Activated T-cell treated with anti-CD3 and anti-CD28 coated beads, Interleukin-2, amount 50 U/mL, for 1 hour (primary cell): ENCODE data around the gene HOXB5.

Experiments
- DNase-seq: peaks from one replicate; pipeline ENCODE4 v3.0.0-alpha.2; 2020

The HOXB5 gene

DNA sequence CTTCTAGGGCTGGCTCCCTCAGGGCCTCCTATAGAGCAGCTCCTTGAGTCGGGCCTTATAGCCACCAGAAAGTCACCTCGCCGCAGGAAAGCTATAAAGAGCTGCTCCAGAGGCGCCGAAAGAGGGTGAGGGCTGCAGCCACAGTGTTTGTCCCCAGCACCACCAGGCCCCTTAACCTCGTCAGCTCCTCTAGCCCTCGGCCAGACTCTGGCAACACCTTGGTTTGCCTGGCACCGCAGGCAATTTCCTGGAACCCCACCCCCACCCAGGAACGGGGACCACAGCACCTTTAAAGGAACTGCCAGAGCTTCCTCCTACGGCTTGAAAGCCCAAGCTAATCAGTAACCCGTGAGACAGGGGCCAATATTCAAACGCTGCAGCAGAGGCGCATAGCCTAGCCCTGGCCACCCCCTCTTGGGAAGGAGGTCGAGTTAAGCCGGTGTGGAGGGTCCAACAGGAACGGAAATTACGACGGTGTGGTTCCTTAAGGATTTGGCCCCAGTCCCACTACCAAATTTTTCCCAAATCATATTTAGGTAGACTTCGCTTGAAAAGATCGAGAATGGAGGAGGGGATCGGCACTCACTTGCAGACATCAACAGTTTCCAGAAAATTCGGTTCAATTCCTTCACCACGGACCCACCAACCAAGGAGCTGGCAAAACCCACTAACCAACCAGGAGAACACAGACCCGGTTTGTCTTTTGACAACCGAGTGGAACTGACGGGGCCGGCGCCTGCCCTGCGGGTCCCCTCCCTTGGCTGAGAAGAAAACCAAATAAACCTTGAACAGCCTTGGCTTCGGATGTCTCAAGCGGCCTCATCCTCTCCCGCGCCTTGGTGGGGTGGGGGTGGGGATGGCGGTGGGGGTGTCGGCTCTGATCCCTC lies 8.2 kb upstream of the HOXB5 start:
- DNase-seq = no peak

DNA sequence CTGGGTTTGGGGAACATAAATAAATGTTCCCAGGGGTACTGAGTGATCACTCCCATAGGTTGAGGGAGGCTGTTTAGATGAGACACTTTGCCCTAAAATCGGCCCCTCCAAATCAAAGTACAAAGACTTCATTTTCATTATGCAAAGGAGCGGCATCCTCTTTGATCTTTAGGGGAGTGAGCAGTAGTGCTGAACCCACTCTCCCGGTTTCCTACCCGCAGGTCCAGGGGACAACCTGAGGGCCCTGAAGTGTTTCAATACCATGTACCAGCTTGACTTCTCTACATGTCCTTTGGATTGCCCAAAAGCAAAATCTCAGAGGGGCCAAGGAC lies 7.6 kb upstream of the HOXB5 start:
- DNase-seq = no peak

DNA sequence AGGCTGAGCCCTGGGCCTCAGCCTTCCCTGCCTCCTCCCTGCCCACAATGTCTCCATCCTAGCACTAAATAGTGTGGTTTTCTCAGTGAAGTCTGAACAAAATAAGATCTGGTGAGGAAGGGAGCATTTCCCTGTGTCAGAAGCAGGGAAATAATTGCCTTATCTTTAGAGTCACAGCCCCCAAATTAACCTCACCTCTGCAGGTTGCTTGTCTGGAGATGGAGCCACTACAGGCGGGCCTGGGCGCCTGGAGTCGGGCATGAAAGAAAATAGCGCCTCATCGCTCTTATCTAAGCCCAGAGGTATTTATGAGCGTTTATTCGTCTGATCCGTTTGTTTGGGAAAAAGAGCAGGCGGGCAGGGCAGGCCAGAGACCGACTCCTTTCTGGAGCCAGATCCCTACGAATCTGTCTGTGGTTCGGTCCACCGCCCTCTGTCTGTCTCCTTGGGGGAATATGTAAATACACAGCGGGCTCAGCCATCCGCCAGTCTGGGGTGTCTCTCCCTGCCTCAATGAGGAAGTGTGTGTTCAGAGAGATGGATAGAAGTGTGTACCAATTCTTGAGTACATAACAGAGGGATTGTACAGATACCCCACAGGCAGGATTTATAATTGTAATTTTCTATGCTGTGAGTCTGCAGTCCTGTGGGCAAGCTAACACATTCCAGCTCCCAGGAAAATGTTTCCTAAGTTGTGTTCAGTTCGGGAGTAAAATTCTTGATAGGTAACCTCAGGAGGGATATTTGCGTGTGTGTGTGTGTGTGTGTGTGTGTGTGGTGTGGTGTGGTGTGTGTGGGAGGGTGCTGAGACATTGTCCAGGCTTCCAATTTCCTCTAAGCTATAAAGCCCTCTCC lies 6.9 kb upstream of the HOXB5 start:
- DNase-seq = no peak

DNA sequence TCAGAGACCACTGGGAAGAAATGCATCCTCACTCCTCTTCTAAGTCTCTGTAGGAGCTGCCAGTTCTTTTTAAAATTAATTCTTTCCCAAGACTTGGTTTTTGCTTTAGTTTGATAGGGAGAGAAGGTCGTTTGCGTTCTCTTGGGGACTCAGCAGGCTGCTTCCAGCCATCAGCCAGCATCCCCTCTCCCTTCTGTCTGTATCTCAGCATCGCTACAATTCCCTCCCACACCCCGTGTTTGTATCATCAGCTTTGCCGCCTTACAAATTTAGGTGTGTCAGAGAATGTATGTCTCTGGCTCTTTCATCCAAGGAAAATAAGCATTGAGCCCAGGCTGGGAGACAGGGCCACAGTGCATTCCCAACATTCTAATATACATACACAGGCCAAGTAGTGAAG lies 5.8 kb upstream of the HOXB5 start:
- DNase-seq = no peak

DNA sequence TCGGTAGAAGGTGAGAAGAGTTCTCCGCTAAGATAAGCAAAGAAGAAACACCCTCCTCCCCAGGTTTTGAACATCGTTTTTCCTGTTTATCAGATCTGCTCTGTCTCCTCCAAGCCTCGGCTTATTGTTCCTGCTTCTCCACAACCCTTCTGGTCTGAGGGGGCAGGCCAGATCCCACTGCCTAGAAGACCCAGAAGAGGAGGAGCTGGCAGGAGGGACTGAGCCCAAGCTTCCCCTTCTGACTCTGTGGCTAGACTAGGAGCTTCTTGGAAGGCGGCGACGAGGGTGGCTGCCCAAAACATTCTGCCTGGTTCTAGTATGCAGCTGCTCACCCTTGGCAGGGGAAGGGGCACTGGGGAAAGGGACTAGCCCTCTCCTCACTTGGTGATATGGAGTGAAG lies 5.2 kb upstream of the HOXB5 start:
- no peak for DNase-seq

DNA sequence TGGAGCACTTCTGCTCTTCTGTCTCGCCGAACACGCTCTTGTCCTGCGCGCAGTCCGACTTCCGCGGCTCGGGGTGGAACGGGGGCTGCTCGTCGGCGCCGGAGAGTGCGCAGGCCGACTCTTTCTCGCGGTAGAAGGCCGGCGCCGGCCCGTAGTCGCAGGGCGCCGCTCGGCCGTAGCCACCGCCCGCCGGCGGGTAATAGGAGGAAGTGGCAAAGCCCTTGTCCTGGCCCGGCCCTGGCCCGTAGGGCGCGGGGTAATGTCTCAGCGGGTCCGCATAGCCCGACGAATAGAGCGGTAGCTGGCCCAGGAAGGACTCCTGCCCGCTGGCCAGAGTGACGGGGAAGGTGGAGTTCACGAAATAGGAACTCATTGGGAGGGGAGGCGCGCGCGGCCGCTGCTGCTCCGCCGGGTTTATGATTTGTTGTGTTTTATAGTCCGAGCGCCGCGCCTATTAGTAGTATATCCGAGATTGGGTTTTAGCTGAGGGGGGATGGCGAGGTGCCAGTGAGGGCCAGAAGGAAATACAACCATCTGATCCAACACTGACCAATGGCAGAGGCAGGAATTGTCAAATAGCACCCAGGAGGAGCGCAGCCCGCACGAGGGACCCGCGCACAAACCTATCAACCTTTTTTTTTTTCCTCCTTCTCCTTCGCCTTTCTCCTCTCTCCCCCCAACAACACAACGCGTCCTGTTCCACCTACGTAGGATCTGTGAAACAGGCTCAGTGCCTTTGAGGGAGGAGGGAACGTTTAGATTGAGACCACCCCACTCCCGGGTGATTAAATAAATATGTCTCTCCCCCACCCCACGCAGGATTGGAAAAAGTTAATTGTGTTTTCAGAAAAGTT lies 4.4 kb upstream of the HOXB5 start:
- DNase-seq = peak; percentile 43

DNA sequence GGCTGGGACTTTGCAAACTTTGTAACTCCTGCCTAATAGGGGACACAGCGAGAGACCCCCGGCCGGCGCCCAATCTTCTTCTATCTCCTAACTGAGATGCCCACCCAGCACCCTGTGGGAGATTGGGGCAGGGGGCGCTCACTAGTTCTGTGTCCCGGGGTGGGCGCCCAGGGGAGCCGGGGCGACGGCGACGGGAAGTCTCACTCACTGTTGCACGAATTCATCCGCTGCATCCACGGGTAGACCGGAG lies 3.9 kb upstream of the HOXB5 start:
- DNase-seq = no peak

DNA sequence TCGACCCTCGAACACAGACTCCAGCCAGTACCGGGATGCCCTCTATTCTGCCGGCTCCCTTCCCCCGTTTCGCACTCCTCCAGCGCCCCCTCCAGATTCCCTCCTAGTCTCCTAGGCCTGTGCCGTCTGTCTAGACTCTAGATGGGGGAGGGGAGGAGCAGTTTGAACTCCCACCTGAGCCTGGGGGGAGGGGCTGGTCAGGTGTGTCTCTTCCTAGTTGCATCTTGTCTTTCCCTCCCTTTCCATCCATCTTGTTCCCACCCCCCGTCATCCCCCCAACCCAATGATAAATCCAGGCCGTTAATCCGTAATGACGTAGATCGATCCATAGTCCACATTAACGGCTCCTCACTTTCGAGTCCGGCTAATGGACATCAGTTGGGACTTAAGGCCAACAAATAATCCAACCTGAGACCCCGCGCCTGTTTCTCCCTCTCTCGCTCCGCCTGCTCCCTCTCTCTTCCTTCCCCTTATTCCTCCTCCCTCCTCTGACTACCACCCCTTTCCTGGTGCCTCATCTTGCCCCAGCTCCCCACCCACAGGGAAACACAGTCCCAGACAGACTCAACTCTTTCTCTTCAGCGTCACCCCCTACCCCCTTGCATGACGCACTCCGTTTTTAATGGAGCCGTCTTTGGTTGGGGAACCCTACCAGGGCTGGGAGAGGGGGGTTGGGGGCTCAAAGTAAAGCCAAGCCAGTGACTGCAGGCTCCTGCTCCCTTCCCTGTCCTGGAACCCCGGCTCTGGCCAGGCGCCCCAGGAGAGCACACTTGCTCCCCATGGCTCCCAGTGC lies 3.4 kb upstream of the HOXB5 start:
- DNase-seq = no peak

DNA sequence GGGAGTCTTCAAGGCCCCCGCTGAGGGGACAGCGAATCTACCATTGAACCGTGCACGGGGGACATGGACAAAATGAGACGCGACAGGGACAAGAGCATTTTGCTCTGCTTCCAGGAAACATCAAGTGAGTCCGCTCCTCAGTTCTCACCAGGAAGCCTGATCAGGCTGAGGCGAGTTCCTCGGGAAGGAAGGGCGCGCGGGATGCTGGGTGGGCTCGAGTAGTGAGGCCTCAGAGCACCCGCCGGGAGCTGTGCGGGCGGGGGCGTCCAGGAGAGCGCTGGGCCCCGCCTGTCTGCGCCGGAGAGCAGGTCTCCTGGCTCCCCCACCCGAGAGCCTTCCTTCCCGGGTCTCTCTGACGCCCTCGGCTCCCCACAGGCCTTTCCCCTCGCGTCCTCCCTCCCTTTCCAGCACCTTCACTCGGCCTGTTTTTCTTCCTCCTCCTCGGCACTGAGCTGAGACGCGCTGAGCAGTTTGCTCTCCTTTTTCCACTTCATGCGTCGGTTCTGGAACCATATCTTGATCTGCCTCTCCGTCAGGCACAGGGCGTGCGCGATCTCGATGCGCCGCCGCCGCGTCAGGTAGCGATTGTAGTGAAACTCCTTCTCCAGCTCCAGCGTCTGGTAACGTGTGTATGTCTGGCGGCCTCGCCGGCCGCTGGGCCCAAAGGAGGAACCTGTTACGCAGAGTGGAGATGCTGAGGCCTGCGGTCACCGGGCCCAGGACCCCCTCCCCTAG lies 2.6 kb upstream of the HOXB5 start:
- peak; percentile 61 for DNase-seq

DNA sequence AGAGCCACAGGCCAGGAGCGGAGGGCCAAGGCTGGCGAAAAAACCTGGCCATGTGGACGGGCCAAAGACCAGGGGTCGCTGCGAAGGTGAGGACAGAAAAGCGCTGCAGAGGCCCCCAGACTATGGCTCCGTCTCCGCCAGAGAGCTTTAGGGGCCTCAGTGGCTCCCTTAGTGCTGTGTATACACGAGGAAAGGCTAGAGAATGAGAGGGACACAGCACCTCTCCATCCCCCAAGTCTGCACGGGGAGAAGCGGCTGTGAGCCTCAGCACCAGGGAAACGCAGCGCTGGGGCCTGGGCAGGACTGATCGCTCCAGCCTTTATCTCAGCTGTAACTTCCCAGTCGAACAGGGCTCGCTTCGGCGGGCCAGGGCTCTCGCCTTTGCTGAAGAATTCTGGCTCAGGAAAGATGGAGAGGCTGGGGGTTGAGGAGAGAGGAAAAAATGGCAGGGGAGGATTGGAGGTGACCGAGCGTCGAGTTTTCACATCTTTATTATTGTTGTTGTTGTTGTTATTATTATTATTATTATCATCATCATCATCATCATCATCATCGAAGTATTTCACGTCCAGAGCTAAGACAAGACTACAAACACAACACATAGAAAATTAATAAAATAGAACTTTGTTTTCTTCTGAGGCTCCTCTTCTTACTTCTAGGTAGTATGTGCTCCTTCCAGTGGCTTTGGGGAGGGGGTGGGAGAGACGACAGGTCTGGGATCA lies 1.9 kb upstream of the HOXB5 start:
- no peak for DNase-seq

DNA sequence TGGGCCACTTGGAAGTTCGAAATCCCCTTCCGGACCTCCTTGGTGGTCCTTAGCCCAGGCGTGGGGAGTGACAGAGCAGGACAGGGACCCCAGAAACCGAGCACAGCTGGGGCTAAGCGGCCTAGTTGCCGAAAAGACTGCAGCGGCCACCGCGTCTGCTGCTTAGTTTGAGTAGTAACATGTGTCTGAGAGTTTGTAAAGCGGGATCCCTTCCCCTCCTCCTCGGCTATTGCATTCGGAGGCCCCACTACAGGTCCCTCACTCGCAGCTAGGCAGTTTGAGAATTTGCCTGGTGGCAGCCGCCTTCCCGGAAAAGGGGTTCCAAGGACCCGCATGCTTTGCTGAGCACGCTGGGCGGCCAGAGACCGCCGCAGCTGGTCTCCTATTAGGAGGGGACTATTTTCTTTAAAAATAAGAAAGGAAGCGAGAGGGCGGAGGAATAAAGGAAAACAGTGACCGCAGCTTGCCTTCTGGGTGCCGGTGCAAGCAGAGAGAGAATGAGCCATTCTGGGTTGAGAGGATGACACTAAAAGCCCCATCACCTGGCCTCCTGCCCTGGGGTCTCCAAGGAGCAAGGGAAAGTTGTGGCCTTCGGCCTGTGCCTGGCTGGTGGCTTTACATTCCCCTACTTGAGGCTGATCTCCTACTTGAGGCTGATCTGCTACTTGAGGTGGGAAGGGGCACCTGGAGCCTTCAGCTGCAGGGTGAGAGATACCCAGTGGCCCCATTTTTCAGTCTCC lies 1.1 kb upstream of the HOXB5 start:
- no peak for DNase-seq

DNA sequence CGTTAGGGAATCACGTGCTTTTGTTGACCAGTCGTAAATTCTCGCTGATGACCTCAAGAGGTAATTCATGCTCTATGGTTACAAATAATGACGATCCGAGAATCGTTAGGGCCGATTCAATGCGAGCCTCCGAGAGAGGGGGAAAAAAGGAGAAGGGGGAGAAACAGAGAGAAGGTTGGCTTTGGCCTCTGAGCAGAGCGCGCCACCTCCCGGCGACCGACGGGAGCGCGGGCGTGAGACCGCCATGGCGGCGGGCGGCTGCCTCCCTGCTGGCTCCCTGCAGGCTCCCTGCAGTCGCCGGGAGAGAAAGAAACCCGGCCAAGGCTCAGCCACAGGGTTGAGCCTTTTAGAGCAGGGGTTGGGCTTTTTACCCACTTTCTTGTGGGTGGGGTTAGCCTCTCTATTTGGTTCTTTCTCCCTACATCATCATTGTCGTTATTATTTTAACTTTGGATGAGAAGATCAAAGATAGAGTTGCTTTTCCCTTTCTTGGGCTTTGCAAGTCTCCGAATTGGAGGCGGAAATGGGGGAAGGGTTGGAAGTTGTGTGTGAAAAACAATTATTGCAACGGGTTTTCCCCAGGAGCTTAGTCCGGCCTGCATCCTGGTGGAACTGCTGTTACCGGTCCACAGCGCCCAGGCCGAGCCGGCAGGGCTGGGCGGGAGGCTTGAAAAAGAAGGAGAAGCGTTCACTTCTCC lies 410 bp upstream of the HOXB5 start:
- DNase-seq = peak; percentile 90

DNA sequence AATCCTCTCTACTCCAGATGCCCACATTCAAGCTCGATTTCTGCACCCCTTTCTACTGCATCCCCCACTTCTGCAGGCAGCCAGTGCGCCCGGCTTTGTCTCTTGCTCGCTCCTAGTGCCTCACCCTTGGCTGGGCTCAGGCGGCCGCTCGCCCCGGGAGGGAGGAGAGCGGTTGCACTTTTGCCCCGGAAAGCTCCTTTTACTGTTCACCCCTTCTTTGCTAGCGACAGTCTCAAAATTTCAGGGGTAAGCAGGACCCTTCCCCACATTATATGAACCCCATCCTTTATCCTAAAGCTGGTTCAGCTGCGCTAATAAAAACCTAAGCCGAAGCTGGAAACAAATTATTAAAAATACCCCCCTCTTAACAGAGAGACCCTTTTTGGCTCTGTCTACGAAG lies 1.0 kb downstream of the HOXB5 start:
- no peak for DNase-seq

DNA sequence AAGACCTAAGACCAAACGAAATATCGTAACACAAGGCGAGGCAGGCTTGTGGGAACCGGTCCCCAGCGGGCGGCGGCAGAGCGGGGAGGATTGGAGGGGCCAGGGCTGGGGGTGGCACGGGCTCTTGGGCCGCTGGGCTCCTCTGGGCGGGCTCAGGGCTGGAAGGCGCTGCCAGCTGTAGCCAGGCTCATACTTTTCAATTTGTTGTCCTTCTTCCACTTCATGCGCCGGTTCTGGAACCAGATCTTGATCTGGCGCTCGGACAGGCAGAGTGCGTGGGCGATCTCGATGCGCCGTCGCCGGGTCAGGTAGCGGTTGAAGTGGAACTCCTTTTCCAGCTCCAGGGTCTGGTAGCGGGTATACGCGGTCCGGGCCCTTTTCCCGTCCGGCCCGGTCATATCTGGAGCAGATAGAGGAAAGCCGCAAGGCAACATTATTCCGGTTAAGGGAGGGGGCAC lies 1.5 kb downstream of the HOXB5 start:
- DNase-seq = no peak

DNA sequence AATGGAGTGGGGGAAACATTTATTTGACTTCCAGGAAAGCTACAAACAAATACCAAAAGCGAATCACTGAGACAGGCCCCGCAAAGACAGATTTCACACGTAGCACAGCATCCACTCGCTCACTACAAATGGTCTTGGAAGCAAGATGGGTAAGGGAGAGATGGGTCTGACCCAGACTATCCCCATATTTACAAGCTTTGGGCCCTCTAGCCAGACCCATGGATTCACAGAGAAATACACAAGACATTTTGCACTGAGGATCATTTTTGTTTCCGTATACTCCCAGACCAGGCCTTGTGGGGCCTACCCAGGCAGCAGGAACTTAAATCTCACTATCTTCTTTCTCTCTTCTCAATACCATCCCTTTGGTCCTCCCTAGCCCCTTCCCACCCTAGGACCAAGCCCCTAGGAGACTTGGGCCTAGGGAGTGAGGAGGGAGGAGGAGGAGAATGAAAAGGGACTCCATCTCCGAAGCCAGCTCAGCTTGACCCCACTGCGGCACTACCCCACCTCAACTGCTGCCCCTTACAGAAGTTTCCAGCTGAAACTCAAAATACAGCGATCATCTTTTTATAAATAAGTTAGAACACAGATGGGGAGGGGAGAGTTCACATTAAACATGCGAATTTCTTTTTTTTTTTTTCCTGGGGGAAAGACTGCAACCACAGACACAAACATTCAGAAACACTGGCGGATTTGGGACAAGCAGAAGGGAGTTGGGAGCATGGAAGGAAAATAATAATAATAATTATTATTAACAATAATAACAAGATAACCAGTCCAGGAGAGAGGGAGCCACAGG lies 2.1 kb downstream of the HOXB5 start:
- no peak for DNase-seq

DNA sequence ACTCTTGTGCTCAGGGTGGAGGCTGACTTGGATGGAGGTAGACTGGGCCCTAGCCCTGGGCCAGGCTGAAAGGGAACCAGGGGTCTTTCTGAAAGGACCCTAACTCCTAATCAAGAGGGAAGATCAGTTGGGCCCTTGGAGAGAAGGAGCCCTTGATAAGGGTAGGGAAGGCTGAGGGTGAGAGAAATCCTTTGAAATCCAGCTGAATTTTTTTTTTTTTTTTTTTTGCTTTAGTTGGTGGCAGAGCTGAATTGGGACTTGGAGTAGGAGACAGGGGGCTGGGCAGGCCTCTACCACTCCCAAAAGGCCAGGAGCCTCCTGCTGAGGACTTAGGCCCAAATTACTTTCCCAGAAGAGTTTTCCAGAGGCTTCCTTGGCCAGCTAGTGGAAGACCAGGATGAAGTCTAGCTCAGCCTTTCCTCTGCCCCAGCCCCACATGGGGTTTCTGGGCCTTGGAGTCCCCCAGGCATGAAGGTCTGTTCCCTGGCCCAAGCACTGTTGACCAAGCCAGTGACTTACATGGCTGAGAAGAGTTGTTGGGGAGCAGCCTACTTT lies 2.9 kb downstream of the HOXB5 start:
- no peak for DNase-seq

DNA sequence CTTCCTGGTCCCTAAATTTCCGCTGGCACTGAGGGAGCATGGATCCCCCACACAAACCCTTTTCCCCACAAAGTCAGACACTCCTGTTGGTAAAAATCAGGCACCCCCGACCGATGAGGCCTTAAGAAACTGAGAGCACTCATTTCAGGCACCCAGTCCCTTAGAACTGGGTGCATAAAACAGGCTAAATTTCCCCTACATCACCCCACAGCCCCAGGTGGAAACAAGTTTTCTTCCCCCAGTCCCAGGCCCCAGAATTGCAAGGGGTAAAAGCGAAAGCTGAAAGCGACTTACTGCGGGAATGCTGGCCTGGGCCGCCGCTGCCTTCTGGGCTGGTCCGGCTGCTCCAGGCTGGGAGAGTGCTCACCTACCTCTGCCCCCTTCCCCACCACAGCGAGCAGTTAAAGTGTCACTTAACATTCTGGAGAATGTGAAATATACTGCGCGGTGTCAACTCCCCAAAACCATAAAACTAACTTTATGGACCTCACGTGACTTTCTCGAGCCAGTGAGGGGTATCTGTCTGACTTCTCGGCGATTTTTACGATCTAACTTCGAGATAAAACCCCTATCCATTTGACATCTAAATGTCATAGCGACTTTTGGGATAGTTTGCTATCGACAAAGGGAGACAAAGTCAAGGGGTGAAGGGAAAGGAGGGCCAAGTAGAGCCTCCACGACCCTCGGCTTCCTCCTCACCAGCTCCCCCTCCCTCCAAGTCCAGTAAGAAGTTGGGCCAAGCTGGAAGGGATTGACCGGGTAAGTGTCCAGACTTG lies 3.6 kb downstream of the HOXB5 start, which contains the start of gene HOXB3:
Gene HOXB3, minus strand, starts transcription at position 411 of the 776 bp plus-strand sequence. CDS start 37,767 bp downstream, outside the sequence.
- DNase-seq = no peak
